Activated CD8-positive, alpha-beta T cell treated with anti-CD3 and anti-CD28 coated beads for 36 hours (primary cell): ENCODE measurements around the gene VPS54. TPM values are rescaled to one million over a fixed set of nuclear protein-coding genes. Genes with fewer than 3 reads are reported as not detected.

Experiments
- ATAC-seq: fragments of 200-7000 bp; cut with Tn5 transposase; one replicate; pipeline ENCODE4 v1.10.0; 2021; ENCODE audit warnings: mild to moderate bottlenecking, moderate library complexity
- CTCF ChIA-PET: fragments of 350-600 bp; sonication (Branson Sonifier 250); formaldehyde crosslinking; loops from one replicate; lab custom pipeline; 2021; ENCODE audit warnings: antibody characterized with exemption; lab: Charles Lee
- POLR2A ChIA-PET: fragments of 350-600 bp; sonication (Branson Sonifier 250); formaldehyde crosslinking; loops from one replicate; lab custom pipeline; 2021; ENCODE audit warnings: antibody characterized with exemption; lab: Charles Lee
- DNase-seq: peaks from one replicate; pipeline ENCODE4 v3.0.0-alpha.2; 2020
- H3K27ac Mint-ChIP-seq: one replicate; pipeline ENCODE4 v1.8.0; 2021; ENCODE audit warnings: mild to moderate bottlenecking, mixed read lengths
- H3K27me3 Mint-ChIP-seq: one replicate; pipeline ENCODE4 v1.8.0; 2021; ENCODE audit warnings: mixed read lengths
- H3K36me3 Mint-ChIP-seq: one replicate; pipeline ENCODE4 v1.8.0; 2021; ENCODE audit warnings: low read depth, mixed read lengths
- H3K4me1 Mint-ChIP-seq: one replicate; pipeline ENCODE4 v1.8.0; 2021; ENCODE audit warnings: low read depth, mixed read lengths
- H3K4me3 Mint-ChIP-seq: one replicate; pipeline ENCODE4 v1.8.0; 2021; ENCODE audit warnings: mild to moderate bottlenecking, moderate library complexity, mixed read lengths
- H3K9me3 Mint-ChIP-seq: one replicate; pipeline ENCODE4 v1.8.0; 2021; ENCODE audit warnings: mixed read lengths
- CTCF ChIP-seq: fragments of 200-600 bp; IDR thresholded peaks from one replicate; pipeline ENCODE4 v1.8.0; 2022; ENCODE audit warnings: antibody characterized with exemption, mild to moderate bottlenecking
- intact Hi-C: fragments of 100-400 bp; cut with micrococcal nuclease; formaldehyde crosslinking; loops from one replicate; pipeline ENCODE4 v1.10.0; 2022
- total RNA-seq, 2 experiments: library from RNA; stranded (reverse); gene quantifications; one replicate each; pipeline ENCODE4 v1.2.3, GENCODE V29; 2021

Gene VPS54
- total RNA-seq, 2 experiments from 2014 or later = 8.9 to 9.4 TPM

GRCh38 chr2:63844616-63845015 lies 174.6 kb downstream of the VPS54 start:
- Mint-ChIP-seq H3K36me3 (peaks cover 34% of the 10 kb centered on the region), H3K4me1 (peaks cover 60% of the 10 kb centered on the region)

GRCh38 chr2:63843791-63844190 lies 175.4 kb downstream of the VPS54 start:
- no peak for TF ChIP-seq CTCF
- POLR2A ChIA-PET = interaction anchor here (5.0 kb wide), 1 partner anchor 10 kb away, joined by 58 read pairs; no protein-coding TSS in a partner anchor
- intact Hi-C loops = loop anchor here (10.0 kb wide), 2 partner anchors 259 to 481 kb away; partner anchors contain the start of genes MDH1 and WDPCP
- H3K4me3 Mint-ChIP-seq = peak overlapping the region; percentile 6
- H3K9me3 Mint-ChIP-seq = peaks cover 6% of the 10 kb centered on the region
- H3K27ac Mint-ChIP-seq = no peak overlapping the region
- H3K27me3 Mint-ChIP-seq = no peaks in the 10 kb centered on the region
- H3K4me1 Mint-ChIP-seq = peaks cover 56% of the 10 kb centered on the region
- CTCF ChIA-PET = interaction anchor here (1.1 to 8.0 kb wide), 3 partner anchors 9 to 152 kb away, joined by 4 to 51 read pairs (median 4); no protein-coding TSS in a partner anchor
- DNase-seq (no peak), ATAC-seq (no peak)
- peaks cover 34% of the 10 kb centered on the region for H3K36me3 Mint-ChIP-seq

More at GRCh38 chr2:63844616-63845015, 174.6 kb downstream of the VPS54 start:
- no peak for DNase-seq
- no peak overlapping the region for H3K27ac Mint-ChIP-seq
- POLR2A ChIA-PET = interaction anchor here (5.0 kb wide), 1 partner anchor 9 kb away, joined by 58 read pairs; no protein-coding TSS in a partner anchor
- intact Hi-C loops = loop anchor here (10.0 kb wide), 2 partner anchors 260 to 480 kb away; partner anchors contain the start of genes MDH1 and WDPCP
- H3K27me3 Mint-ChIP-seq = no peaks in the 10 kb centered on the region
- CTCF ChIA-PET = interaction anchor here (1.1 to 8.0 kb wide), 5 partner anchors 8 to 153 kb away, joined by 3 to 51 read pairs (median 4); no protein-coding TSS in a partner anchor
- no peak overlapping the region for H3K4me3 Mint-ChIP-seq
- no peak for TF ChIP-seq CTCF
- peaks cover 6% of the 10 kb centered on the region for H3K9me3 Mint-ChIP-seq
- no peak for ATAC-seq

DNA sequence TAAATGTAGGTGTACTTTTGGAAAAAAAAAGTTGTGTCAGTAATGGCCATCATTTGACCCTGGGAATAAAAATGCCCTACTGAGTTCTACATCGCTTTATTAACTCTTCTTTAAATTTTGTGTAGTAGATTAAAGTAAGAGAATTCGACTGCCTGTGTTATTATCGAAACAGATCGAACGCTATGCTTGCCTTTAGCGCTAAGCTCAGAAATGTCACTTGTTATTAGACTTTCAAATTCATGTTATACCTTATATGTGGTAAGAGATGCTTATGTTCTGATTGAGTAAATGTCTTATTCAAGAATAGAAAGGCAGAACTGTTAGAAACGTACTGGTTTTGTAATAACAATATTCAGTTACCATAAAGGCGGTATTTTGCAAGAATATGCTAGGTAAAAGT lies 176.1 kb downstream of the VPS54 start:
- no peaks in the 10 kb centered on the region for H3K27me3 Mint-ChIP-seq
- peak overlapping the region; percentile 100 for H3K27ac Mint-ChIP-seq
- DNase-seq (no peak), ATAC-seq (no peak)
- H3K4me1 Mint-ChIP-seq = peaks cover 55% of the 10 kb centered on the region
- peaks cover 6% of the 10 kb centered on the region for H3K9me3 Mint-ChIP-seq
- ChIA-PET CTCF (interaction anchor here (1.3 to 8.0 kb wide), 3 partner anchors 10 to 21 kb away, joined by 4 to 51 read pairs (median 4); no protein-coding TSS in a partner anchor), POLR2A (interaction anchor here (0.6 to 5.0 kb wide), 3 partner anchors 10 to 852 kb away, joined by 3 to 58 read pairs (median 15); partner anchors contain the start of genes MDH1 and WDPCP)
- peak overlapping the region; percentile 86 for H3K4me3 Mint-ChIP-seq
- no peak for TF ChIP-seq CTCF
- intact Hi-C loops = loop anchor here (10.0 kb wide), 2 partner anchors 258 to 482 kb away; partner anchors contain the start of genes MDH1 and WDPCP
- H3K36me3 Mint-ChIP-seq = peaks cover 34% of the 10 kb centered on the region

- H3K27ac Mint-ChIP-seq = peak overlapping the region; percentile 100
- peak; percentile 17 for DNase-seq
- CTCF ChIA-PET = interaction anchor here (0.9 to 8.0 kb wide), 7 partner anchors 7 to 53 kb away, joined by 3 to 51 read pairs (median 4); no protein-coding TSS in a partner anchor
Measured at GRCh38 chr2:63842149-63843061, 176.8 kb downstream of the VPS54 start.

More at GRCh38 chr2:63842149-63843061, 176.8 kb downstream of the VPS54 start:
- H3K4me1 Mint-ChIP-seq = peaks cover 49% of the 10 kb centered on the region
- no peak for ATAC-seq
- POLR2A ChIA-PET = interaction anchor here (0.6 to 5.0 kb wide), 8 partner anchors 11 to 851 kb away, joined by 3 to 58 read pairs (median 5); partner anchors contain the start of genes MDH1 and WDPCP
- peaks cover 27% of the 10 kb centered on the region for H3K36me3 Mint-ChIP-seq
- peak overlapping the region; percentile 86 for H3K4me3 Mint-ChIP-seq
- no peak for TF ChIP-seq CTCF
- no peaks in the 10 kb centered on the region for H3K27me3 Mint-ChIP-seq
- H3K9me3 Mint-ChIP-seq = peaks cover 2% of the 10 kb centered on the region
- intact Hi-C loops = loop anchor here (10.0 kb wide), 2 partner anchors 258 to 482 kb away; partner anchors contain the start of genes MDH1 and WDPCP

Other genes starting within 250 kb of the VPS54 start
- 10 to 100 TPM; 81.4 to 83.7 TPM for gene UGP2, start 177.5 kb downstream of the VPS54 start, total RNA-seq
- 10 to 100 TPM; 29.8 to 39.2 TPM for gene PELI1, start 125.0 kb upstream of the VPS54 start, total RNA-seq